Adrenal gland (tissue), 12 donors: ENCODE data around the gene RANBP9. TPM values are rescaled to one million over a fixed set of nuclear protein-coding genes. Genes with fewer than 3 reads are reported as not detected.

Source experiments
- DNase-seq, 7 donors: peaks; one replicate each; pipeline ENCODE4 v3.0.0-alpha.2; 2019 to 2020
- H3K27ac ChIP-seq, 5 donors: fragments of 200-600 bp; sonication (generic) in 4 of 5; 1 replicate in 3 of 5; 2 replicates in 2 of 5; pipeline versions ENCODE4 v1.5.1 to v1.8.0; 2016 to 2020; ENCODE audit warnings: mild to moderate bottlenecking in 1 of 5
- H3K27me3 ChIP-seq: fragments of 200-600 bp; 2 replicates; pipeline ENCODE4 v1.8.0; 2021
- H3K36me3 ChIP-seq, 2 donors: fragments of 200-600 bp; replicated peaks in 1 of 2; 1 replicate in 1 of 2; 2 replicates in 1 of 2; pipeline versions ENCODE4 v1.5.1 to v1.8.0; 2018 to 2022
- H3K4me1 ChIP-seq, 2 donors: fragments of 200-600 bp; replicated peaks in 1 of 2; 1 replicate in 1 of 2; 2 replicates in 1 of 2; pipeline versions ENCODE4 v1.5.1 to v1.8.0; 2018 to 2021
- H3K4me3 ChIP-seq, 4 donors: fragments of 200-600 bp; sonication (generic) in 3 of 4; one replicate each; pipeline ENCODE4 v1.5.1; 2016 to 2018
- H3K9me3 ChIP-seq, 3 donors: fragments of 200-600 bp; sonication (generic) in 1 of 3; replicated peaks in 1 of 3; 1 replicate in 2 of 3; 2 replicates in 1 of 3; pipeline versions ENCODE4 v1.5.1 to v1.8.0; 2016 to 2021
- POLR2A ChIP-seq, 2 donors: fragments of 450-650 bp; IDR thresholded peaks; one replicate each; pipeline ENCODE4 v1.6.1; 2017; ENCODE audit warnings: antibody characterized with exemption in 2 of 2, mild to moderate bottlenecking in 2 of 2, moderate library complexity in 1 of 2
- WGBS, 4 donors: extraction: QIAGEN DNeasy Blood & Tissue Kit in 2 of 4; methylation state at CpG; one replicate each; pipeline versions ENCODE4 v1.1.5 to v1.1.7; 2013 to 2017; 5-methylcytosine and 5-hydroxymethylcytosine counted together
- intact Hi-C, 2 donors: fragments of 100-400 bp; cut with DNase I; formaldehyde crosslinking; loops; one replicate each; pipeline versions ENCODE4 v1.14.1 to v1.15.0; 2022 to 2023
- polyA plus RNA-seq, 3 donors: library from polyadenylated mRNA; stranded (reverse); fragments of 200-250 nt in 2 of 3; fragments of 350-450 nt in 1 of 3; fragmentation: Illumina TruSeq in 1 of 3; extraction: RNeasy Lipid Tissue Mini Kit (QIAGEN cat#74804) in 1 of 3; gene quantifications; one replicate each; pipeline ENCODE4 v1.2.3, GENCODE V29; 2013 to 2014
- total RNA-seq, 9 donors: library from RNA; depleted of rRNA in 4 of 9; stranded (reverse); fragments of >200 nt in 4 of 9; fragments of 120-200 nt in 1 of 9; fragmentation: NEBNext Ultra II Directional in 1 of 9; extraction: Animal tissue kit (Norgen Biotek cat#: 25700) in 1 of 9; gene quantifications; one replicate each; pipeline versions ENCODE4 v1.1.0 to v1.2.4, GENCODE V29; 2013 to 2023
- TF ChIP-seq, protein P1 (sequence below), 6 experiments: fragments of 450-650 bp in 4 of 6; fragments of 200-600 bp in 2 of 6; sonication (generic) in 1 of 6; IDR thresholded peaks; 1 replicate in 5 of 6; 2 replicates in 1 of 6; pipeline versions ENCODE4 v1.5.1 to v1.8.0; 2016 to 2021; ENCODE audit warnings: antibody characterized with exemption in 6 of 6, mild to moderate bottlenecking in 2 of 6, moderate library complexity in 1 of 6
- donor health status: healthy with polysubstance abuse.
- donor health status: Bipolar disorder and iron deficiency.
- donor health status: DM: yes; HTN: yes; CAD: no.
- donor health status: DM: no; HTN: no; CAD: no.
- donor health status: DM: no; HTN: no; CAD: no.
- donor health status: DM: yes; HTN: yes; CAD: no.

The RANBP9 gene
- total and polyA plus RNA-seq, 12 donors, result 20.1 to 63.1 (median 37.9) TPM

DNA sequence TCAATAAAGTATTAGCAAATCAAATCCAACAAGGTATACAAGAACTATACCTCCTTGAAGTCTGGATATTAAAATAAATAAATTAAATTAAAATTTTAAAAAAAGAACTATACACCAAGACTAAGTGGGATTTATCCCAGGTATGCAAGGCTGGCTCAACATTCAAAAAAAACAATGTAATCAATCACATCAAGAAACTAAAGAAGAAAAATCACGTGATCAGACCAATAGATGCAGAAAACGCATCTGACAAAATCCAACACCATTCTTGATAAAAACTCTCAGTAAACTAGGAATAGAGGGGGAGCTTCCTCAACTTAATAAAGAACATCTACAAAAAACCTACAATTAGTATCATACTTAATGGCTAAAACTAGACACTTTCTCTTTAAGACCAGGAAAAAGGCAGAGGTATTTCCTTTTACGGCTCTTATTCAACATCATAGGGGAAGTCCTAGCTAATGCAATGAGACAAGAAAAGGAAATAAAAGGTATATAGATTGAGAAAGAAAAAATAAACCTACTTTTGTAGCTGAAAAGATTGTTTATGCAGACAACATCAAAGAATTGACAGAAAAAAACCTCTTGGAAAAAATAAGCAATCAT is 35.0 kb downstream of the RANBP9 start:
- no peak for DNase-seq
- H3K27ac ChIP-seq, result no peak overlapping the region
- H3K9me3 ChIP-seq, result peaks cover 0 to 11% (median 0%) of the 10 kb centered on the region in 3 donors
- no peaks in the 10 kb centered on the region for H3K36me3 ChIP-seq
- no peak overlapping the region for H3K4me3 ChIP-seq
- TF ChIP-seq POLR2A (IDR thresholded peaks at IDR 0.05), result no peak
- TF ChIP-seq, protein P1, sequence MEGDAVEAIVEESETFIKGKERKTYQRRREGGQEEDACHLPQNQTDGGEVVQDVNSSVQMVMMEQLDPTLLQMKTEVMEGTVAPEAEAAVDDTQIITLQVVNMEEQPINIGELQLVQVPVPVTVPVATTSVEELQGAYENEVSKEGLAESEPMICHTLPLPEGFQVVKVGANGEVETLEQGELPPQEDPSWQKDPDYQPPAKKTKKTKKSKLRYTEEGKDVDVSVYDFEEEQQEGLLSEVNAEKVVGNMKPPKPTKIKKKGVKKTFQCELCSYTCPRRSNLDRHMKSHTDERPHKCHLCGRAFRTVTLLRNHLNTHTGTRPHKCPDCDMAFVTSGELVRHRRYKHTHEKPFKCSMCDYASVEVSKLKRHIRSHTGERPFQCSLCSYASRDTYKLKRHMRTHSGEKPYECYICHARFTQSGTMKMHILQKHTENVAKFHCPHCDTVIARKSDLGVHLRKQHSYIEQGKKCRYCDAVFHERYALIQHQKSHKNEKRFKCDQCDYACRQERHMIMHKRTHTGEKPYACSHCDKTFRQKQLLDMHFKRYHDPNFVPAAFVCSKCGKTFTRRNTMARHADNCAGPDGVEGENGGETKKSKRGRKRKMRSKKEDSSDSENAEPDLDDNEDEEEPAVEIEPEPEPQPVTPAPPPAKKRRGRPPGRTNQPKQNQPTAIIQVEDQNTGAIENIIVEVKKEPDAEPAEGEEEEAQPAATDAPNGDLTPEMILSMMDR (IDR thresholded peaks at IDR 0.05), result no peak
- WGBS, 4 donors, result 89 to 95% (median 93%) methylated on average over 3 of the region's 3 CpGs
- no peaks in the 10 kb centered on the region for H3K27me3 ChIP-seq
- intact Hi-C loops, result no loop called here
- H3K4me1 ChIP-seq, result peaks cover 3 to 44% of the 10 kb centered on the region in 2 donors

DNA sequence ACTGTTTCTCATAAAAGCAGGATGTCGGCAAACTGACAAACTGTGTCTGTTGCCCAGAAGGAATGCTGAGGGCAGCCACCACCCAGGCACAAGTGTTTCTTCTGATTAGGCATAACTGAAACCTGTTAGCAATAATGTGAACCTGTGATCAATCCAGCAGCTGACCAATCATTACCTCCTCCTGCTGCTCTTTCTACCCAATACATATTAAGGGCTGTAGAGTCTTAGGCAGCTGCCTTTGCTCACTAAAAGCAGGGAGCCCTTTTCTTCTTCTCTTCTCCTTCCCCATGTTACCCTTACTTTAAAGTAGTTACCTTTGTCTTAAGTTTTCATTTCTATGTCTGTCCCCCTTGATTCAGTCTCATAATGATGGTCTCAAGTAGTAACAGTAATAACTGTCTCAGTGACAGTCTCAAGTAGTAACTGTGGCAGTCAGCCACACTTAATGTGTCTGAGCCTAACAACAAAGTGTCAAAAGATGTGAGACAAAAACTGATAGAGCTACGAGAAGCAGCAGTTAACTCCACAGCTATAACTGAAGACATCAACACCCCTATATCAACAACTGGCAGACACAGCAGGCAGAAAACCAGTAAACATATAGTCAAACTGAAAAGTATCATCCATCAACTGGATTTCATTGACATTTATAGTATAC is 37.0 kb downstream of the RANBP9 start:
- TF ChIP-seq, protein P1 (IDR thresholded peaks at IDR 0.05), result no peak
- TF ChIP-seq POLR2A (IDR thresholded peaks at IDR 0.05), result no peak
- H3K36me3 ChIP-seq, result no peaks in the 10 kb centered on the region
- no peak overlapping the region for H3K4me3 ChIP-seq
- DNase-seq, result no peak
- peaks cover 0 to 11% (median 0%) of the 10 kb centered on the region in 3 donors for H3K9me3 ChIP-seq
- no peaks in the 10 kb centered on the region for H3K27me3 ChIP-seq
- WGBS, 4 donors, result 70 to 86% (median 78%) methylated on average over 2 of the region's 2 CpGs
- H3K27ac ChIP-seq, result no peak overlapping the region
- intact Hi-C loops, result no loop called here
- peaks cover 3 to 39% of the 10 kb centered on the region in 2 donors for H3K4me1 ChIP-seq

DNA sequence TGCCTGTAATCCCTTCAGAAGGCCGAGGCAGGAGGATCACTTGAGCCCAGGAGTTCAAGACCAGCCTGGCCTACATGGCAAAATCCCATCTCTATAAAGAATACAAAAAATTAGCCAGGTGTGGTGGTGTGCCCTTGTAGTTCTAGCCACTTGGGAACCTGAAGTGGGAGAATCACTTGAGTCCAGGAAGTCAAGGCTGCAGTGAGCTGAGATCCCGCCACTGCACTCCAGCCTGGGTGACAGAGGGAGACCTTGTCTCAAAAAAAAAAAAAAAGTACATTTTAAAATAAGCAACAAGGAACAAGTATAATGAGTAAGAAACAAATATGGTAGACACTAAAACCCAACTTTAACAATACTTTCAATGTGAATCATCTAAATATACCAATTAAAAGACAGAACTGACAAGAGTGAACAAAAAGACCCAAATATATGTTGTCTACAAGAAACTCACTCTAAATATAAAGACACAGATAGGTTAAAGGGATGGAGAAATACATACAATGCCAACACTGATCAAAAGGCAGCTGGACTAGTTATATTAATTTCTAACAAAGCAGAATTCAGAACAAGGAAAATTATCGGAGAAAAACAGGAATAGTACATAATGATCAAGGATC is 37.7 kb downstream of the RANBP9 start:
- DNase-seq, result no peak
- intact Hi-C loops, result no loop called here
- peaks cover 0 to 11% (median 0%) of the 10 kb centered on the region in 3 donors for H3K9me3 ChIP-seq
- H3K27ac ChIP-seq, result no peak overlapping the region
- H3K4me1 ChIP-seq, result peaks cover 3 to 35% of the 10 kb centered on the region in 2 donors
- no peaks in the 10 kb centered on the region for H3K27me3 ChIP-seq
- no peak for TF ChIP-seq POLR2A (IDR thresholded peaks at IDR 0.05)
- TF ChIP-seq, protein P1 (IDR thresholded peaks at IDR 0.05), result no peak
- H3K36me3 ChIP-seq, result no peaks in the 10 kb centered on the region
- no peak overlapping the region for H3K4me3 ChIP-seq
- 89 to 93% (median 91%) methylated on average over 3 of the region's 3 CpGs for WGBS, 4 donors

DNA sequence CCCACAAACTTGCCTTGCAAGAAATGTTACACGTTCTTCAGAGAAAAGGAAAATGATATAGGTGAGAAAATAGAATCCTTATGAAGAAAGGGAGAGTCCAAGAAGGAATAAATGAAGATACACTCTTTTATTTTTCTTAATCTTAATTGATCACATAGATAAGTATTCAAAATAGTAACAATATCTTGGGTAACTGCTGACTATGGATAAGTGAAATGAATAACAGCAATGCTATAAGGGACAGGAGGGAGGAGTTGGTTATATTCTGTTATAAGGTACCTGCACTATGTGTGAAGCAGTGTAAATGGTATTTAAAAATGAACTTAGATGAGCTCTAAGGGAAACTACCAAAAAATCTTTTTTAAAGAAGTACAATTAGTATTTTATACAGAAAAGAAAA is 38.3 kb downstream of the RANBP9 start:
- Histone ChIP-seq H3K27me3 (no peaks in the 10 kb centered on the region), H3K4me1 (peaks cover 2 to 34% of the 10 kb centered on the region in 2 donors), H3K9me3 (peaks cover 0 to 11% (median 0%) of the 10 kb centered on the region in 3 donors), H3K4me3 (no peak overlapping the region), H3K27ac (no peak overlapping the region), H3K36me3 (no peaks in the 10 kb centered on the region)
- intact Hi-C loops, result no loop called here
- WGBS, 4 donors, result 62 to 73% (median 72%) methylated on average over 1 of the region's 1 CpG
- TF ChIP-seq, protein P1 (IDR thresholded peaks at IDR 0.05), result no peak
- no peak for TF ChIP-seq POLR2A (IDR thresholded peaks at IDR 0.05)
- no peak for DNase-seq
